H1 (cell line): ENCODE results near the gene FAIM2. TPM values are rescaled to one million over a fixed set of nuclear protein-coding genes. Genes with fewer than 3 reads are reported as not detected.

ENCODE experiments used
- ASH2L ChIP-seq: fragments of 200-600, 300-600 bp; sonication (generic); IDR thresholded peaks from one replicate; pipeline ENCODE4 v1.7.1; 2017; ENCODE audit warnings: low read length
- CBX5 ChIP-seq: fragments of 300-800, 300-1000 bp; sonication (generic); IDR thresholded peaks from 2 replicates; pipeline ENCODE4 v1.7.1; 2016; ENCODE audit warnings: antibody characterized with exemption, low read length, low read depth
- CREB1 ChIP-seq: IDR thresholded peaks from 2 replicates; pipeline ENCODE4 v1.6.1; 2012; ENCODE audit warnings: inconsistent platforms
- CTCF ChIP-seq, 3 experiments: IDR thresholded peaks; 1 replicate in 2 of 3; 2 replicates in 1 of 3; pipeline versions ENCODE4 v1.5.1 to v1.6.1; 2011; ENCODE audit warnings: low read length in 3 of 3, mild to moderate bottlenecking in 3 of 3, inconsistent platforms in 2 of 3, low read depth in 1 of 3, moderate library complexity in 1 of 3; ENCODE audit not compliant: insufficient read depth in 1 of 3; ENCODE audit errors: control extremely low read depth in 1 of 3
- E2F6 ChIP-seq: IDR thresholded peaks from 2 replicates; pipeline ENCODE4 v1.6.1; 2012; ENCODE audit warnings: inconsistent platforms
- GABPA ChIP-seq: IDR thresholded peaks from 2 replicates; pipeline ENCODE4 v1.6.1; 2011; ENCODE audit warnings: mild to moderate bottlenecking, low read length, moderate library complexity, borderline replicate concordance; ENCODE audit not compliant: insufficient read depth
- GTF2F1 ChIP-seq: IDR thresholded peaks from 2 replicates; pipeline ENCODE4 v1.6.1; 2012; ENCODE audit warnings: low read depth, low read length, improper control_type of control experiment, borderline replicate concordance
- JUN ChIP-seq: IDR thresholded peaks from 2 replicates; pipeline ENCODE4 v1.6.1; 2011; ENCODE audit warnings: low read depth, mild to moderate bottlenecking, improper control_type of control experiment, low read length
- JUND ChIP-seq: IDR thresholded peaks from 2 replicates; pipeline ENCODE4 v1.6.1; 2011; ENCODE audit warnings: mild to moderate bottlenecking, improper control_type of control experiment, low read length
- POU5F1 ChIP-seq: IDR thresholded peaks from 2 replicates; pipeline ENCODE4 v1.6.1; 2011; ENCODE audit warnings: low read depth, mild to moderate bottlenecking, low read length, moderate library complexity
- RAD21 ChIP-seq, 2 experiments: IDR thresholded peaks in 1 of 2; conservative IDR thresholded peaks in 1 of 2; 2 replicates each; pipeline ENCODE4 v1.6.1; 2011; ENCODE audit warnings: low read depth in 2 of 2, low read length in 2 of 2, improper control_type of control experiment in 1 of 2, inconsistent platforms in 1 of 2, mild to moderate bottlenecking in 1 of 2, moderate library complexity in 1 of 2
- RXRA ChIP-seq: IDR thresholded peaks from 2 replicates; pipeline ENCODE4 v1.6.1; 2011; ENCODE audit warnings: low read depth, mild to moderate bottlenecking, low read length, moderate library complexity; ENCODE audit not compliant: insufficient read depth
- SIN3A ChIP-seq, 2 experiments: IDR thresholded peaks in 1 of 2; conservative IDR thresholded peaks in 1 of 2; 2 replicates each; pipeline ENCODE4 v1.6.1; 2011 to 2012; ENCODE audit warnings: low read length in 2 of 2, improper control_type of control experiment in 1 of 2, low read depth in 1 of 2, mild to moderate bottlenecking in 1 of 2
- SP1 ChIP-seq: IDR thresholded peaks from 2 replicates; pipeline ENCODE4 v1.6.1; 2011; ENCODE audit warnings: low read depth, low read length
- TAF7 ChIP-seq: optimal IDR thresholded peaks from 2 replicates; pipeline ENCODE3; 2011; ENCODE audit warnings: low read depth, mild to moderate bottlenecking, inconsistent platforms, low read length, moderate library complexity, borderline replicate concordance
- YY1 ChIP-seq: IDR thresholded peaks from 2 replicates; pipeline ENCODE4 v1.6.1; 2011; ENCODE audit warnings: low read depth, mild to moderate bottlenecking, low read length
- polyA plus RNA-seq, 7 experiments: library from polyadenylated mRNA; depleted of rRNA in 3 of 7; stranded (reverse) in 5 of 7; unstranded in 2 of 7; fragments of >200 nt in 5 of 7; fragments of 200-250 nt in 2 of 7; gene quantifications; 1 replicate in 5 of 7; 2 replicates in 1 of 7; 4 replicates in 1 of 7; pipeline versions ENCODE4 v1.2.1 to v1.2.3, GENCODE V29; 2011 to 2013; ENCODE audit warnings: missing spikeins in 2 of 7, mixed read lengths in 2 of 7
- total RNA-seq: library from RNA; stranded (reverse); fragmentation: NEBNext Ultra II Directional; extraction: Animal tissue kit (Norgen Biotek cat#: 25700); gene quantifications from 2 replicates; pipeline ENCODE4 v1.2.1, GENCODE V29; 2021

FAIM2 gene
- total and polyA plus RNA-seq, 2 of the 8 experiments (the other 6 are each of a cell fraction or from before 2014, with no cell fraction given) = 0.89 to 1.3 TPM

- TF ChIP-seq JUN = no peak
- peak; percentile 54 to 64 for TF ChIP-seq RAD21 (IDR thresholded peaks at IDR 0.05 in 1 of 2, conservative IDR thresholded peaks at IDR 0.05 in 1 of 2; ENCODE audit: low read depth in 2 of 2, low read length in 2 of 2)
- peak; percentile 87 to 94; a peak in 3 of 4 replicates for TF ChIP-seq SIN3A (conservative IDR thresholded peaks at IDR 0.05 in 1 of 2, IDR thresholded peaks at IDR 0.05 in 1 of 2; ENCODE audit: low read depth in 1 of 2, low read length in 2 of 2)
- TF ChIP-seq CBX5 = no peak
- TF ChIP-seq CREB1 = peak; percentile 60; the same call in 1 of the 2 replicates
- TF ChIP-seq SP1 = 0 out of 2 replicates have a peak, but pooled peaks have one; percentile 28
- TF ChIP-seq E2F6 = peak; percentile 65; the same call in 1 of the 2 replicates
- no peak for TF ChIP-seq RXRA
- TF ChIP-seq GTF2F1 = no peak
- TF ChIP-seq TAF7 = peak; percentile 66
- peak; percentile 69; the same call in 1 of the 2 replicates for TF ChIP-seq JUND
- peak; percentile 63; the same call in 1 of the 2 replicates for TF ChIP-seq YY1
- peak; percentile 60; the same call in 1 of the 2 replicates for TF ChIP-seq GABPA
- TF ChIP-seq ASH2L = peak; percentile 67
- TF ChIP-seq CTCF (IDR thresholded peaks at IDR 0.05; ENCODE audit: control extremely low read depth in 1 of 3, insufficient read depth in 1 of 3, low read depth in 1 of 3, low read length in 3 of 3) = peak; percentile 87 to 95 (median 89)
- no peak for TF ChIP-seq POU5F1
These were observed 41.8 kb upstream of the FAIM2 start (continued) for GRCh38 chr12:49945394-49946080.
